Fibroblast of skin of back (primary cell): Measurements from ENCODE around the gene GBP7.

Experiments
- DNase-seq: peaks from one replicate; pipeline ENCODE4 v3.0.0-alpha.2; 2013

Gene GBP7

DNA sequence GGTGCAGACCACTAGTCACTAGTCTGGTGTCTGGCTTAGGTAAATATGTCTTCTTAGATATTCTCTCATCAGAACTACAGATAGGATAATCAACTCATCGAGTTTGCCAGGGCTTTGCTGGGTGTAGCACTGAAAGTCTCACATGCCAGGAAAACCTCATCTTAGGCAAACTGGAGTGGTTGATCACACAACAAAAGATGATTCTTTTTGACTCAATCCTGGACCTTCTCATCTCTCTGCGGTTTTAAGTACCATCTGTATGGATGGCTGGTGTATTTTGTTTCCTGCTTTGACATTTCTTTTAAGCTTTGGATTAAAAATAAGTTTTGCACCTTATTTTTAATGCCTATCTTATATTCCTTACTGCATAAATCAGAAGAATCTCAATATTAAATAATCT is 61.1 kb downstream of the GBP7 start:
- DNase-seq = no peak

GRCh38 chr1:89112871-89113613 is 62.8 kb downstream of the GBP7 start:
- DNase-seq = no peak

- DNase-seq = no peak
Measured at GRCh38 chr1:89104687-89105086, 71.1 kb downstream of the GBP7 start.

DNA sequence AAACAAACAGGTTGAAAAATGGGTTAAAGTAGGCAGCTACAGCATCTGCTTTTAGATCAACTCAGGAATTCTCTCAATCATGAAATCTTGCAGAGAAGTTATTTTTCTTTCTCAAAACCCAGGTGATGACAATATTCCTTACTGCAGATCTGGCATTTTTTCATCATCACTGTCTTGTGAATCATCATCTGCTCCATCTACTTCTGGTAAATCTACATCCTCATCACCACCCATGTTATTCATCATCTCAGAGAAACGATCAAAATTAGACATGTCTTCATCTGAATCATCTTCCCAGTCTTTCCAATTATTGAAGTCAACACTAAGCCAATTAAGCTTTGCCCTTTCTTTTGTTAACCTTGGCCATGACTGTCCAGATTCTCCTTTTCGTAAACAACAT is 71.7 kb downstream of the GBP7 start:
- peak; percentile 9 for DNase-seq

DNA sequence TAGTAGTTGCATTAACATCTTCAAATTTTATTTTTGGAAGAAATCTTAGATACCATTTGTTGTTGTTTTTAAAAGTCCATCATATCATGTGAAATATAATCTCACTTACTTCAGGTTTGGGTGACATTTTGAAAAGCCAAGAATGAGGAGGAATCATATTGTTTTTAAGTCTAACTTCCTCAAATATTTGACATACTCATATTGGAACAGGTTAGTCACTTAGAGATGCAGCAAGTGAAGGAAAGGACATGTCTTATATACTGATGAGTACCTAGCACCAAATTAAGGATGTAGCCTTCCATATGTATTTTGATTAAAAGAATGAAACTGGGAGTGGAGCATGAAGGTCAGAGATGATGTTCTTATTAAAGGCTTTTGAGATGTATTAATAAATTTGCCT is 73.8 kb downstream of the GBP7 start:
- DNase-seq = no peak

DNA sequence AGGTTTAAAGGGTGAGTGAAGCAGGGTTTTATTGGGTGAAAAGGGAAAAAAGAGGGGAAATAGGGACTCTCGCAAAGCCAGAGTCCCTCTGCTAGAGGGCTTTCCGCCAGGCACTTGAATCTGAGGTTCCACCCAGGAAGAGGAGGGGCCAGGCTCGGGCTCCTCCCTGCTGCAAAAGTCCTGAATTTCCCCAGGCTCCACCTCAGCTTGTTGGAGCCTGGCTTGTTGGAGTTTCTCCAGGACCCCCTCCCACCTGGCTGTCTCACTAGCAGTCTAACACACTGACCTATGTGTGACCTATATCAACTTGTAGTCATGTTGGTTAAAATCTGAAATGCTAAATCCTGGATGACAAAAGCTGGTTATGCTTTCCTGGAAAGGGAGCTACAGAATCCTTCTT is 75.4 kb downstream of the GBP7 start:
- no peak for DNase-seq

GRCh38 chr1:89098857-89099256 is 76.9 kb downstream of the GBP7 start:
- no peak for DNase-seq

GRCh38 chr1:89095737-89096136 is 80.1 kb downstream of the GBP7 start:
- DNase-seq = no peak

DNA sequence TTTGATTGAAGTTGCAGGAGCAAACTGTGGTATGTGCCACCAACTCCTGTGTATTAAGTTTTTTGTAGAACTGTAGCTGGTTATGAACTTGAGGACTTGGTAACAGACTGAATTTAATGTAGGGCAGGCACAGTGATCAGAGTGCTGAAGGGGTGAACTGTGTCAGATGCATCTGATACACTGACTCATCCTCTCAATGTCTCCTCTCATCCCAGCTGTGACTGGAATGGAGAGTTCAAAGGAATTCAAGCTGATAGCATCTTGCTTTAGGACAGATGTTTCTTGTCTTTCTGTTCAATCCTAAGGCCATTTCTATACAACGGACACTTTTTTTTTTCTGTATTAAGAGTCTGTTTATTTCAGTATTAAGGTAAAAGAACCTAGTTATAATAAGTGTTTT is 85.8 kb downstream of the GBP7 start:
- no peak for DNase-seq

GRCh38 chr1:89088572-89088971 is 87.2 kb downstream of the GBP7 start:
- no peak for DNase-seq

- no peak for DNase-seq
Measured at GRCh38 chr1:89087241-89087640, 88.6 kb downstream of the GBP7 start.

DNA sequence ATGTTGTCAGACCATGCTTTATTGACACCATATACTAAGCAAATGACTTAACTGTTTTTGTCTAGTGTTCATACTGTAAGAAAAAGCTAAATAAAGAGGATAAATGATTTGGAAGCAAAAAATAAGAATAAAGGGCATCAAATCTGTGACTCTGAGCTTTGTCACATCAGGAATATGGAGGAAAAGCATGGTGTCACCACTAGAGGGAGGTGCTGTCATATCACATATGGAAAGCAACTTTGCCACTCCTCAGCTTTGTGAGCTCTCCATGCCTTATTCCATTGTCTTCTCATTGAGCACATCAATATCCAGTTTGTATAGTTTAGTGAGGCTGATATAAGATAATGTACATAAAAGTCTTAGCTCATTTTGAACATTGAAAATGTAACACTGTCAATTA is 90.0 kb downstream of the GBP7 start:
- peak; percentile 40 for DNase-seq
